ENCODE measurements around the gene RFX3. TPM values are rescaled to one million over a fixed set of nuclear protein-coding genes. Genes with fewer than 3 reads are reported as not detected.

The RFX3 gene
- total RNA-seq, 1 donor from 2014 or later, result 3.8 TPM

GRCh38 chr9:3359048-3359692 lies 166.6 kb downstream of the RFX3 start:
- Histone ChIP-seq H3K27ac (replicated peaks) (no peak overlapping the region), H3K4me3 (no peak overlapping the region), H3K9me3 (replicated peaks) (peaks cover 2% of the 10 kb centered on the region), H3K4me1 (no peaks in the 10 kb centered on the region), H3K27me3 (ENCODE audit: low read depth) (no peaks in the 10 kb centered on the region), H3K36me3 (no peaks in the 10 kb centered on the region)
- intact Hi-C loops (cut with micrococcal nuclease), result no loop called here
- TF ChIP-seq CTCF (IDR thresholded peaks at IDR 0.05; ENCODE audit: borderline replicate concordance), result no peak
- no peak for DNase-seq

GRCh38 chr9:3348169-3348568 lies 177.6 kb downstream of the RFX3 start:
- peaks cover under 1% of the 10 kb centered on the region for H3K9me3 ChIP-seq (replicated peaks)
- intact Hi-C loops (cut with micrococcal nuclease), result no loop called here
- TF ChIP-seq CTCF (IDR thresholded peaks at IDR 0.05; ENCODE audit: borderline replicate concordance), result no peak

GRCh38 chr9:3346549-3346948 lies 179.3 kb downstream of the RFX3 start:
- no peaks in the 10 kb centered on the region for H3K27me3 ChIP-seq (ENCODE audit: low read depth)
- H3K4me3 ChIP-seq, result no peak overlapping the region
- DNase-seq, result no peak
- no peak for TF ChIP-seq CTCF (IDR thresholded peaks at IDR 0.05; ENCODE audit: borderline replicate concordance)
- no peaks in the 10 kb centered on the region for H3K9me3 ChIP-seq (replicated peaks)
- H3K4me1 ChIP-seq, result peaks cover 12% of the 10 kb centered on the region
- H3K36me3 ChIP-seq, result no peaks in the 10 kb centered on the region
- no peak overlapping the region for H3K27ac ChIP-seq (replicated peaks)
- intact Hi-C loops (cut with micrococcal nuclease), result no loop called here

More at GRCh38 chr9:3348169-3348568, 177.6 kb downstream of the RFX3 start:
- no peaks in the 10 kb centered on the region for H3K27me3 ChIP-seq (ENCODE audit: low read depth)
- H3K4me1 ChIP-seq, result peaks cover 12% of the 10 kb centered on the region
- H3K27ac ChIP-seq (replicated peaks), result no peak overlapping the region
- no peaks in the 10 kb centered on the region for H3K36me3 ChIP-seq
- no peak overlapping the region for H3K4me3 ChIP-seq
- DNase-seq, result no peak

- H3K36me3 ChIP-seq, result no peaks in the 10 kb centered on the region
- H3K4me1 ChIP-seq, result peaks cover 12% of the 10 kb centered on the region
- no peak overlapping the region for H3K4me3 ChIP-seq
- H3K27ac ChIP-seq (replicated peaks), result no peak overlapping the region
- intact Hi-C loops (cut with micrococcal nuclease), result no loop called here
- H3K27me3 ChIP-seq (ENCODE audit: low read depth), result no peaks in the 10 kb centered on the region
- TF ChIP-seq CTCF (IDR thresholded peaks at IDR 0.05; ENCODE audit: borderline replicate concordance), result no peak
- no peak for DNase-seq
- H3K9me3 ChIP-seq (replicated peaks), result peaks cover 9% of the 10 kb centered on the region
These were observed 182.1 kb downstream of the RFX3 start for GRCh38 chr9:3343671-3344070.

- H3K27ac ChIP-seq (replicated peaks), result no peak overlapping the region
- TF ChIP-seq CTCF (IDR thresholded peaks at IDR 0.05; ENCODE audit: borderline replicate concordance), result no peak
- H3K4me3 ChIP-seq, result no peak overlapping the region
- peaks cover 9% of the 10 kb centered on the region for H3K9me3 ChIP-seq (replicated peaks)
- intact Hi-C loops (cut with micrococcal nuclease), result no loop called here
- no peaks in the 10 kb centered on the region for H3K36me3 ChIP-seq
- DNase-seq, result no peak
- H3K27me3 ChIP-seq (ENCODE audit: low read depth), result no peaks in the 10 kb centered on the region
- H3K4me1 ChIP-seq, result peaks cover 14% of the 10 kb centered on the region
These were observed 183.5 kb downstream of the RFX3 start for GRCh38 chr9:3342159-3342777.

All from left ventricle myocardium inferior (tissue), 1 donor.